ENCODE data around the gene CNOT6.
"Not testable (repeated sequence)": the region's sequence is repeated elsewhere in the genome, so short reads cannot be mapped to it uniquely, and the experiment has no call there.

CNOT6 gene

GRCh38 chr5:180492226-180492903 is 1.8 kb upstream of the CNOT6 start:
- DNase-seq (ENCODE audit: insufficient read length, low spot score) (no peak), FAIRE-seq (no peak)
- no peak for TF ChIP-seq TAF1 (IDR thresholded peaks at IDR 0.05; ENCODE audit: low read depth, low read length)
- TF ChIP-seq POLR2A (IDR thresholded peaks at IDR 0.05; ENCODE audit: low read depth, low read length), result no peak
- no peak for TF ChIP-seq PAX5 (IDR thresholded peaks at IDR 0.05; ENCODE audit: insufficient read depth, low read length, severe bottlenecking)
- TF ChIP-seq POU2F2 (IDR thresholded peaks at IDR 0.05; ENCODE audit: low read depth, low read length), result no peak
- no peak for TF ChIP-seq SPI1 (IDR thresholded peaks at IDR 0.05; ENCODE audit: low read depth, low read length)
- no peak for TF ChIP-seq POLR2AphosphoS5 (IDR thresholded peaks at IDR 0.05; ENCODE audit: low read depth, low read length)

GRCh38 chr5:180494510-180495181 is 467 bp downstream of the CNOT6 start:
- peak; percentile 64 for DNase-seq (ENCODE audit: insufficient read length, low spot score)
- FAIRE-seq, result no peak
- no peak for TF ChIP-seq POU2F2 (IDR thresholded peaks at IDR 0.05; ENCODE audit: low read depth, low read length)
- no peak for TF ChIP-seq POLR2A (IDR thresholded peaks at IDR 0.05; ENCODE audit: low read depth, low read length)
- TF ChIP-seq POLR2AphosphoS5 (IDR thresholded peaks at IDR 0.05; ENCODE audit: low read depth, low read length), result no peak; the same call in 1 of the 2 replicates
- TF ChIP-seq PAX5 (IDR thresholded peaks at IDR 0.05; ENCODE audit: insufficient read depth, low read length, severe bottlenecking), result no peak
- no peak for TF ChIP-seq SPI1 (IDR thresholded peaks at IDR 0.05; ENCODE audit: low read depth, low read length)
- TF ChIP-seq TAF1 (IDR thresholded peaks at IDR 0.05; ENCODE audit: low read depth, low read length), result no peak

- TF ChIP-seq PAX5 (IDR thresholded peaks at IDR 0.05; ENCODE audit: insufficient read depth, low read length, severe bottlenecking), result no peak
- TF ChIP-seq POLR2A (IDR thresholded peaks at IDR 0.05; ENCODE audit: low read depth, low read length), result no peak
- TF ChIP-seq POU2F2 (IDR thresholded peaks at IDR 0.05; ENCODE audit: low read depth, low read length), result no peak
- TF ChIP-seq SPI1 (IDR thresholded peaks at IDR 0.05; ENCODE audit: low read depth, low read length), result no peak
- no peak for TF ChIP-seq POLR2AphosphoS5 (IDR thresholded peaks at IDR 0.05; ENCODE audit: low read depth, low read length)
- no peak for TF ChIP-seq TAF1 (IDR thresholded peaks at IDR 0.05; ENCODE audit: low read depth, low read length)
- FAIRE-seq, result no peak
- DNase-seq (ENCODE audit: insufficient read length, low spot score), result no peak
Measured at GRCh38 chr5:180495292-180495691, 1.1 kb downstream of the CNOT6 start.

DNA sequence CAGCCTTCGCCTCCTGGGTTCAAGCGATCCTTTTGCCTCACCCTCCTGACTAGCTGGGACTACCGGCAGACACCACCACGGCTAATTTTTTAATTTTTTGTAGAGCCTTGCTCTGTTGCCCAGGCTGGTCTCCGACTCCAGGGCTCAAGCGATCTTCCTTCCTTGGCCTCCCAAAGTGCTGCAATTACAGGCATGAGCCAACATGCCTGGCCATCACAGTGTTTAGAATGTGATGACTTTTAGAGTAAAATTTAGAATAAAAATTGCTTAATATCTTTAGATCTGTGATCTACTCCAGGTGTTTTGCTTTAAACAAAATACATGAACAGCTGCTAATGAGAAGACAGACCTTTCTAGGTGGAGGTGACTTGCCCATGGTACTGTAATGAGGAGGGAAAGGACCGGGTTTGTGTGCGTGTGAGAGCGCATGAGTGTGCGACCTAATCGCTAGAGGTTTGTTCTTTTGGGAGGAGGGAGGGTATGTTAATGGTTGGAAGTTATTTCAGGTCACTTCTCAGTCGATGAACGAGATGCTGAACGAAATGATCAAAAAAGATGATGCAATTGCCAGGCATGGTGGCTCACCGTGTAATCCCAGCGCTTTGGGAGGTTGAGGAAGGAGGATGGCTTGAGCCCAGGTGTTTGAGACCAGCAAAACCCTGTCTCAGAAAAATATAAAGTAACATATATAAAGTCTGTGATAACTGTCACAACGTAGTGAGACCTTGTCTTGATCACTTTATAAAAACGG is 2.0 kb downstream of the CNOT6 start:
- TF ChIP-seq POU2F2 (IDR thresholded peaks at IDR 0.05; ENCODE audit: low read depth, low read length), result no peak
- TF ChIP-seq POLR2A (IDR thresholded peaks at IDR 0.05; ENCODE audit: low read depth, low read length), result no peak
- no peak for TF ChIP-seq POLR2AphosphoS5 (IDR thresholded peaks at IDR 0.05; ENCODE audit: low read depth, low read length)
- TF ChIP-seq PAX5 (IDR thresholded peaks at IDR 0.05; ENCODE audit: insufficient read depth, low read length, severe bottlenecking), result no peak
- FAIRE-seq (no peak), DNase-seq (ENCODE audit: insufficient read length, low spot score) (no peak)

DNA sequence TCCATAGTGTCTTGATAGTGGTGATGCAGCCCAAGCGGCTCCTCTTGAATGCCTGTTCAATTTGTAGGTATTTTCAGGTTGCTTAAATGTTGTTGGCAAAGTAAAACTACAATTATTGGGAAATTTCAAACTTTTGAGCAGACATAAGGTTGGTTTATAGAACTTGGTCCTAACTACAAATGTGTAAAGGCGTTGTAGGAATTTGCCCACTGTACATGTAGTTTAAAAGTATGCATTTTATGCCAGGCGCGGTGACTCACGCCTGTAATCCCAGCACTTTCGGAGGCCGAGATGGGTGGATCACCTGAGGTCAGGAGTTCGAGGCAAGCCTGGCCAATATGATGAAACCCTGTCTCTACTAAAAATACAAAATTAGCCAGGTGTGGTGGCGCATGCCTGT is 2.6 kb downstream of the CNOT6 start:
- not testable (repeated sequence) for DNase-seq (ENCODE audit: insufficient read length, low spot score); FAIRE-seq

- FAIRE-seq; DNase-seq (ENCODE audit: insufficient read length, low spot score): not testable (repeated sequence)
Measured at GRCh38 chr5:180497865-180498264, 3.7 kb downstream of the CNOT6 start.

DNA sequence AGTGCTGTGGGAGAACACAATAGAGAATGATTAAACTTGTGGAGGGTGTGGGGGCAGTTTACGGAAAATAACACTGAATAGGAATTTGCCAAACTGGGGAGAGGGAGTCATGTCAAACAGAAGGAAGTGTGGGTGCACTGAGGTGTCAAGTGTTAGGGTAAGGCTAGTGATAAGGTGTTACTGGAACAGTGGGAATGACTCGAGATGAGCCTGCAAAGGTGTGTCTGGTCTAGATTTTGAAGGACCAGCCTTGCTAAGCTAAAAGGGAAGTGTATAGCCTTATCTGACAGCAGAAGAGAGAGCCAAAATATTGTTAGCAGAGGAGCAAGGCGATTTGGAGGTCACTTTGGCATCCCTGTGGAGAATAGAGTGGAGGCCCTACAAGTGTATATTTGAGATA is 4.2 kb downstream of the CNOT6 start:
- no peak for FAIRE-seq
- TF ChIP-seq POLR2AphosphoS5 (IDR thresholded peaks at IDR 0.05; ENCODE audit: low read depth, low read length), result no peak
- TF ChIP-seq POU2F2 (IDR thresholded peaks at IDR 0.05; ENCODE audit: low read depth, low read length), result no peak
- TF ChIP-seq PAX5 (IDR thresholded peaks at IDR 0.05; ENCODE audit: insufficient read depth, low read length, severe bottlenecking), result no peak
- no peak for TF ChIP-seq SPI1 (IDR thresholded peaks at IDR 0.05; ENCODE audit: low read depth, low read length)
- no peak for TF ChIP-seq TAF1 (IDR thresholded peaks at IDR 0.05; ENCODE audit: low read depth, low read length)
- no peak; the same call in 1 of the 2 replicates for TF ChIP-seq POLR2A (IDR thresholded peaks at IDR 0.05; ENCODE audit: low read depth, low read length)
- DNase-seq (ENCODE audit: insufficient read length, low spot score), result no peak

DNA sequence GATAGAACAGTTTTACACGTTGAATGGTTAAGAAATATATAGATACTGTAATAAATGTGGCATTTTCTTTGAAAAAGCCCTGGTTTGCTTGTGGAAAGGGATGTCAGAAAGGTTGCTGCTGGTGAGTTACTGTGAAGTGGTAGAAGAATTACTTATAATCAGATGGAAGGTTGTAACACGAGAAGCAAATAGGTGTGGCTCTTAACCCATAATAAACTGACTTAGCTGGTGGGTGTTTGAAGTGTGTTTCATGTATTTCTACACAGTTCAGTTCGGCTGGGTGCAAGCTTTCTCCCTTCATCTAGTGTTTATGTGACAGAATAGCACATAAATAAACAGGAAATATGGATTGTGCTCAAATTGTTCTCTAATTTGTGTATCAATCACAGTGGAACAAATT is 5.5 kb downstream of the CNOT6 start:
- FAIRE-seq, result no peak

DNA sequence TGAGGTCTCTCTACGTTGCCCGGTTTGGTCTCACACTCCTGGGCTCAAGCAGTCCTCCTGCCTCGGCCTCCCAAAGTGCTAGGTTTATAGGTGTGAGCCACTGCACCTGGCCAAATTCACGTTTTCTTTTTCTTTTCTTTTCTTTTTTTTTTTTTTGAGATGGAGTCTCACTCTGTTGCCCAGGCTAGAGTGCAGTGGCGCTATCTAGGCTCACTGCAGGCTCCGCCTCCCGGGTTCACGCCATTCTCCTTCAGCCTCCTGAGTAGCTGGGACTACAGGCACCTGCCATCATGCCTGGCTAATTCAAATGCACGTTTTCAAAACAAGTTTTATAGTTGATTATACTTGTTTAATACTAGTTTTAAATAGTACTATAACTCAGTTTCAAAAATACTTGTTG is 6.1 kb downstream of the CNOT6 start:
- FAIRE-seq; DNase-seq (ENCODE audit: insufficient read length, low spot score): not testable (repeated sequence)

More for the DNA sequence above, 5.5 kb downstream of the CNOT6 start:
- no peak for DNase-seq (ENCODE audit: insufficient read length, low spot score)
- TF ChIP-seq POLR2A (IDR thresholded peaks at IDR 0.05; ENCODE audit: low read depth, low read length) (no peak), POU2F2 (IDR thresholded peaks at IDR 0.05; ENCODE audit: low read depth, low read length) (no peak), TAF1 (IDR thresholded peaks at IDR 0.05; ENCODE audit: low read depth, low read length) (no peak), SPI1 (IDR thresholded peaks at IDR 0.05; ENCODE audit: low read depth, low read length) (no peak), POLR2AphosphoS5 (IDR thresholded peaks at IDR 0.05; ENCODE audit: low read depth, low read length) (no peak)

DNA sequence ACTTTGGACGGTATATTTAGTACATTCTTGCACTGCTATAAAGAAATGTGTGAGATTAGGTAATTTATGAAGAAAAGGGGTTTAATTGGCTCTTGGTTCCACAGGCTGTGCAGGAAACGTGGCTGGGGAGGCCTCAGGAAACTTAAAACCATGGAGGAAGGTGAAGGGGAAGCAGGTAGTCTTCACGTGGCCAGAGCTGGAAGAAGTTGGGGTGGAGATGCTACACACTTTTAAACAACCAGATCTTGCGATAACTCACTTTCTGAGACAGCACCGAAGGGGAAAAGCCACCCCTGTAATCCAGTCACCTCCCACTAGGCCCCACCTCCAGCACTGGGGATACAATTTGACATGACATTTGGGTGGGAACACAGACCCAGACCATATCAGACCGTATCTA is 13.5 kb downstream of the CNOT6 start:
- no peak for DNase-seq (ENCODE audit: insufficient read length, low spot score)
- no peak for TF ChIP-seq TAF1 (IDR thresholded peaks at IDR 0.05; ENCODE audit: low read depth, low read length)
- no peak for TF ChIP-seq PAX5 (IDR thresholded peaks at IDR 0.05; ENCODE audit: insufficient read depth, low read length, severe bottlenecking)
- TF ChIP-seq POLR2A (IDR thresholded peaks at IDR 0.05; ENCODE audit: low read depth, low read length), result no peak
- no peak for TF ChIP-seq SPI1 (IDR thresholded peaks at IDR 0.05; ENCODE audit: low read depth, low read length)
- no peak for TF ChIP-seq POLR2AphosphoS5 (IDR thresholded peaks at IDR 0.05; ENCODE audit: low read depth, low read length)
- TF ChIP-seq POU2F2 (IDR thresholded peaks at IDR 0.05; ENCODE audit: low read depth, low read length), result no peak
- peak; percentile 33 for FAIRE-seq

Measured in GM12891 (cell line).